ENCODE measurements around the gene PRIM1.
"Not testable (repeated sequence)": the region's sequence is repeated elsewhere in the genome, so short reads cannot be mapped to it uniquely, and the experiment has no call there.

Gene PRIM1

DNA sequence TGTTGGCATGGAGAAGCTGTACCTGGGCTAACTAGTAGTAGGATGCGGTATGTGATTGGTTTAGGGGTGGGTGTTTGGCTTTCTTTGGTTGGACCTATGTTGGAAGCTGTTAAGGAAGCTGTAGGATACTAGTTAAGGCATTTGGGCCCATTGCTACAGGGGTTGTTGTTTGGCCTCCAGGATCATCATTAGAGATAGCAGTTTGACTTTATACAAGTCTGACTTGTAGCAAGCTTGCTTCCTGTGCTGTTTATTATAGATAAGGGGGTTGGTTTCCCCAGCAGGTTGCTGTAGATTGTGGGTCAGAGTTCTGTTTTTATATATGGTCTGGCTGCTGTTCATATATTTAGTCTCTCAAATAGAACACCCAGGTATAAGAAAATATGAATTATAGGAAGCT is 1.4 kb upstream of the PRIM1 start:
- DNase-seq (ENCODE audit: low read depth in 1 of 2, low spot score in 1 of 2), result no peak
- in situ Hi-C loops (cut with HindIII; ENCODE audit: low pct_unique_long_range_greater_than_20kb, low sequenced_read_pairs), result no loop called here
- no peak for TF ChIP-seq JUND (IDR thresholded peaks at IDR 0.05; ENCODE audit: low read depth)

DNA sequence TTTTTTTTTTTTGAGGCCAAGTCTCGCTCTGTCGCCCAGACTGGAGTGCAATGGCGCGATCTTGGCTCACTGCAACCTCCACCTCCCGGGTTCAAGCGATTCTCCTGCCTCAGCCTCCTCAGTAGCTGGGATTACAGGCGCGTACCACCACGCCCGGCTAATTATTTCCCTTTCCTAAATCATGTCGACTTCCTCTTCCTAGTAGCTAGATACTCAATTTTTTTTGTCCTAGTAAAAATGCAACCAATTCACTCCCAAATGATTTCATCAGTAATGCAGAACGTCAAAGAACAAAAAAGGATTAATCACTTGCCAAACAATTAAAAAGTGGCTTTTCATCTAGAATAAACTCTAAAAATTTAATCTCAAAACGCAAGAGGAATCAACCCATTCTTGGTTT is 1.5 kb downstream of the PRIM1 start:
- DNase-seq (ENCODE audit: low read depth in 1 of 2, low spot score in 1 of 2); in situ Hi-C loops (cut with HindIII; ENCODE audit: low pct_unique_long_range_greater_than_20kb, low sequenced_read_pairs): not testable (repeated sequence)

- in situ Hi-C loops (cut with HindIII; ENCODE audit: low pct_unique_long_range_greater_than_20kb, low sequenced_read_pairs), result no loop called here
- no peak for DNase-seq (ENCODE audit: low read depth in 1 of 2, low spot score in 1 of 2)
- no peak for TF ChIP-seq JUND (IDR thresholded peaks at IDR 0.05; ENCODE audit: low read depth)
Observed at GRCh38 chr12:56749853-56750252, 2.3 kb downstream of the PRIM1 start.

DNA sequence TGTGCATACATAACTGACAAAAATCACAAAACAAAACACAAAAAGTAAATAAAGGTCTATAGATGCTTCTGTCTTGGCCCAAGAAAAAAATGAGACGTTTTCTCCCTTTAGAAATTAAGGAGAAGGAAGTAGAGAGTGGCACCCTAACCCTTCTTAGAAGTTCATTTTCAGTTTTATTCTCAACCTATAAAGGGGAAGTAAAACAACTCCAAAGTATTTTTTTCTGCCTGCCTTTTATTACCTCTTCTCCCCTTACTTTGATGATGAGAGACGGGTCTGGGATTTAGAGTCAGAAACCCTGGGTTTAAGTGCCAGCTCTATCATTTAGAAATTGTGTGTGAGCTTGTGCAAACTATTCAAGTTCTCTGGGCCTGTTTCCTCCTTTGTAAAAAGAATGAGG is 2.8 kb downstream of the PRIM1 start:
- no peak for DNase-seq (ENCODE audit: low read depth in 1 of 2, low spot score in 1 of 2)
- TF ChIP-seq JUND (IDR thresholded peaks at IDR 0.05; ENCODE audit: low read depth), result no peak
- in situ Hi-C loops (cut with HindIII; ENCODE audit: low pct_unique_long_range_greater_than_20kb, low sequenced_read_pairs), result no loop called here

GRCh38 chr12:56728139-56728861 is 23.8 kb downstream of the PRIM1 start:
- in situ Hi-C loops (cut with HindIII; ENCODE audit: low pct_unique_long_range_greater_than_20kb, low sequenced_read_pairs), result no loop called here
- TF ChIP-seq JUND (IDR thresholded peaks at IDR 0.05; ENCODE audit: low read depth), result no peak
- DNase-seq (ENCODE audit: low read depth in 1 of 2, low spot score in 1 of 2), result no peak

GRCh38 chr12:56726196-56726675 is 25.9 kb downstream of the PRIM1 start:
- DNase-seq (ENCODE audit: low read depth in 1 of 2, low spot score in 1 of 2); in situ Hi-C loops (cut with HindIII; ENCODE audit: low pct_unique_long_range_greater_than_20kb, low sequenced_read_pairs): not testable (repeated sequence)

DNA sequence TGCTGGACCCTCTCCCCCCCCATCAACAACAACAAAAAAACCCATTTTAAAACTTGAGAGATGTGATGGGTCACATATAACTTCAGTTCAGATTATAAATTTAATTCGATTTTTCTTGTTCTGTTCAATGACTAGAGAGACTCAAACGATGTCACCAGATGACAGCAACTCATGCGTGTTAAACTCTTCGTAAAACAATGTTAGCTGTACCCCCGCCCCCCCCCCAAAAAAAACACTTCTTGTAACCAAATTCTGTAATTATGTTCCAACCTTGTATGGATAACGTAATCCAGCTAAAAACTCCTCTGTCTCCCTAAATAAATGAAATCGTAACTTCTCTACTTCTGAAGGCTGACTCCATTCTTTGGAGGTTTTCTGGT is 26.4 kb downstream of the PRIM1 start:
- no peak for DNase-seq (ENCODE audit: low read depth in 1 of 2, low spot score in 1 of 2)
- in situ Hi-C loops (cut with HindIII; ENCODE audit: low pct_unique_long_range_greater_than_20kb, low sequenced_read_pairs), result no loop called here

GRCh38 chr12:56724972-56725722 is 27.0 kb downstream of the PRIM1 start, which contains the start of gene NACA:
Gene NACA (minus strand): TSS chr12:56725299. CDS start chr12:56724521, 778 bp downstream.
- 0 out of 2 replicates have a peak, but pooled peaks have one; percentile 31 for TF ChIP-seq JUND (IDR thresholded peaks at IDR 0.05; ENCODE audit: low read depth)
- DNase-seq (ENCODE audit: low read depth in 1 of 2, low spot score in 1 of 2), result peak; percentile 92 to 99
- in situ Hi-C loops (cut with HindIII; ENCODE audit: low pct_unique_long_range_greater_than_20kb, low sequenced_read_pairs), result no loop called here

More for the DNA sequence above, 26.4 kb downstream of the PRIM1 start:
- TF ChIP-seq JUND (IDR thresholded peaks at IDR 0.05; ENCODE audit: low read depth), result no peak

DNA sequence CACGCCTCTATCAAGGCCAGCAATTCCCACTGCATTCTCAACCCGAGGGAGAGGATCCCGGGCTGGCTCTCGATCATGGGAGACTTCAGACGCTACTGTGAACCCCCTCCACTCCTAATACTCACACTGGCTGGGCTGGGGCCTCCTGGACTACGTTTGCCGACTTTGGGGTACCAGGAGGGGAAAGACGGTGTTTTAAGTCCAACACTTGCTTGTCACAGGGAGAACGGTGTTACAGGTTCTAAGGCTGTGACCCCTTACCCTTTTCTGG is 27.5 kb downstream of the PRIM1 start:
- no peak for TF ChIP-seq JUND (IDR thresholded peaks at IDR 0.05; ENCODE audit: low read depth)
- DNase-seq (ENCODE audit: low read depth in 1 of 2, low spot score in 1 of 2), result no peak
- in situ Hi-C loops (cut with HindIII; ENCODE audit: low pct_unique_long_range_greater_than_20kb, low sequenced_read_pairs), result no loop called here

DNA sequence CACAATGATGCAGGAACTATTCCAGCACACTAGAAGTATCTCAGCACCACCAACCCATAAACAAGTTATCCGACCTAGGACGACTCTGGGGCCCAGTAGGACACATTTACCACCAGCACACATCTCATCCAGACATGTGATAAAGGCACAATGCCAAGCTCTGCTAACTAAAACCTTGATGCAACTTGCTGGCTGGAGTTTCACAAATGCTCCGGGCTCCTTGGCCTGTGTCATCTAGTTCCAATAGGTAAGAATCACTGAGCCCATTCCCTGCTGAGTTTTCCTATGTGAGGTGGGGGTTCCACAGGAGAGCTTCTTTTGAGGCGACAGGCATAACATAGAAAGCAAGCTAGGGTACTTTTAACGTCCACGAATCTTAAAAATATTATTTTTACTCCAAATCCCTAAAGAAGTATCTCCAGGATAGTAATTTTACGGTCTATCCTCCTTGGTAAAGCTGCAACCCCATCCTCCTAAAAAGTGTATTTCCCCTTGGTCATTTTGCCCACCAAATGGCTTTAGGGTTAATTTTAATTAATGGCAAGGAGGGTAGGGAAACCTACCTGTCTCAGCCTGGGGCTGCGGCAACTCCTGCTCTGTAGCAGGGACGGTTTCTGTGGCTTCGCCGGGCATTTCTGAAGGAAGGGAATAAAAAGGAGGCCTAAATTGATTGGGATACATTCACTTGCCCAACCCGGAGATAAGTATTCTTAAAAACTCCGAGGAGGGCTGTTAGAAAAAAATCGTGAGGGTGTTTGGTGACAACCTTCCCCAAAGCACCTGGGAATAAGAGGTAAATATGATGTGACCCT is 28.0 kb downstream of the PRIM1 start:
- DNase-seq (ENCODE audit: low read depth in 1 of 2, low spot score in 1 of 2), result peak in 1 of 2 experiments; percentile 64
- in situ Hi-C loops (cut with HindIII; ENCODE audit: low pct_unique_long_range_greater_than_20kb, low sequenced_read_pairs), result no loop called here
- TF ChIP-seq JUND (IDR thresholded peaks at IDR 0.05; ENCODE audit: low read depth), result no peak

DNA sequence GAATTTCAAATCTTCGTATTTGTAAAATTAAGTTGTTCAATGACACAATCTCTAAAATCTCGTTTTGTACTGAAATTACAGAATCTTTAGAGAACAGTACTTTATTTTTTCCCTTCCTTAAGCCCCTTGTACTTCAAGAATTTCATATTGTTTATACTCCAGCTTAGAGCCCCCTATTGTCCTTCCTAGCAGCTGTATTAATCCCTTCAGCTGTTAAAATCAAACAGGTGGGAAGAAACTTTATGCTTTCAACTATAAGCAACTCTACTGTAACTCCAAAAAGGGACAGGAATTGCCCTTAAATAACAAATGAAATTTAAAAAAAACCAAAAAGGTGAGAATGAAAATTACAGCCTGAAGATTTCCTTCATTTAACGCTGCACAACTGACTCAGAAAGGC is 28.8 kb downstream of the PRIM1 start:
- in situ Hi-C loops (cut with HindIII; ENCODE audit: low pct_unique_long_range_greater_than_20kb, low sequenced_read_pairs), result no loop called here
- DNase-seq (ENCODE audit: low read depth in 1 of 2, low spot score in 1 of 2), result no peak
- no peak for TF ChIP-seq JUND (IDR thresholded peaks at IDR 0.05; ENCODE audit: low read depth)

DNA sequence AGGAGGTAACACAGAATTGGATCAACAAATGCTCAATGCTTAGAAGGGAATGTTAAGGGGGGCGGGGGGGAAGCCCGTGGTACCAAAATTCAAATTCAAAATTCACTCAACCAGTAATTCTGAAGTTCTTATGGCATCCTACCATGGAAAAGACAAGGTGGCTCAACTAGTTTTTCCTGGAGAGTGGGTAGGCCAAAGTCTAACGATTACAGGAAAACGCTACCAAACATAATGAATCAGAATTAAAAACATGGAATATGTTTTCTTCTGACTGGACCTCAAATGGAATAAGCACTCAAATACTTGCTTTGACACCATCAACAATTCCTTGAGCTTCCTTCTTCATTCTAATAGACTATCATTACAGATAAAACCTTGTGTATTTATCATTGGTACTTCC is 29.3 kb downstream of the PRIM1 start:
- TF ChIP-seq JUND (IDR thresholded peaks at IDR 0.05; ENCODE audit: low read depth), result no peak
- DNase-seq (ENCODE audit: low read depth in 1 of 2, low spot score in 1 of 2), result peak in 1 of 2 experiments; percentile 72
- in situ Hi-C loops (cut with HindIII; ENCODE audit: low pct_unique_long_range_greater_than_20kb, low sequenced_read_pairs), result no loop called here

- no peak for DNase-seq (ENCODE audit: low read depth in 1 of 2, low spot score in 1 of 2)
- TF ChIP-seq JUND (IDR thresholded peaks at IDR 0.05; ENCODE audit: low read depth), result peak; percentile 3; the same call in 1 of the 2 replicates
- in situ Hi-C loops (cut with HindIII; ENCODE audit: low pct_unique_long_range_greater_than_20kb, low sequenced_read_pairs), result no loop called here
Observed at GRCh38 chr12:56721721-56722120, 30.4 kb downstream of the PRIM1 start.
